ENCODE measurements around the gene DNAAF2.
"Not testable (repeated sequence)": the region's sequence is repeated elsewhere in the genome, so short reads cannot be mapped to it uniquely, and the experiment has no call there.

DNAAF2 gene, protein sequence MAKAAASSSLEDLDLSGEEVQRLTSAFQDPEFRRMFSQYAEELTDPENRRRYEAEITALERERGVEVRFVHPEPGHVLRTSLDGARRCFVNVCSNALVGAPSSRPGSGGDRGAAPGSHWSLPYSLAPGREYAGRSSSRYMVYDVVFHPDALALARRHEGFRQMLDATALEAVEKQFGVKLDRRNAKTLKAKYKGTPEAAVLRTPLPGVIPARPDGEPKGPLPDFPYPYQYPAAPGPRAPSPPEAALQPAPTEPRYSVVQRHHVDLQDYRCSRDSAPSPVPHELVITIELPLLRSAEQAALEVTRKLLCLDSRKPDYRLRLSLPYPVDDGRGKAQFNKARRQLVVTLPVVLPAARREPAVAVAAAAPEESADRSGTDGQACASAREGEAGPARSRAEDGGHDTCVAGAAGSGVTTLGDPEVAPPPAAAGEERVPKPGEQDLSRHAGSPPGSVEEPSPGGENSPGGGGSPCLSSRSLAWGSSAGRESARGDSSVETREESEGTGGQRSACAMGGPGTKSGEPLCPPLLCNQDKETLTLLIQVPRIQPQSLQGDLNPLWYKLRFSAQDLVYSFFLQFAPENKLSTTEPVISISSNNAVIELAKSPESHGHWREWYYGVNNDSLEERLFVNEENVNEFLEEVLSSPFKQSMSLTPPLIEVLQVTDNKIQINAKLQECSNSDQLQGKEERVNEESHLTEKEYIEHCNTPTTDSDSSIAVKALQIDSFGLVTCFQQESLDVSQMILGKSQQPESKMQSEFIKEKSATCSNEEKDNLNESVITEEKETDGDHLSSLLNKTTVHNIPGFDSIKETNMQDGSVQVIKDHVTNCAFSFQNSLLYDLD

DNA sequence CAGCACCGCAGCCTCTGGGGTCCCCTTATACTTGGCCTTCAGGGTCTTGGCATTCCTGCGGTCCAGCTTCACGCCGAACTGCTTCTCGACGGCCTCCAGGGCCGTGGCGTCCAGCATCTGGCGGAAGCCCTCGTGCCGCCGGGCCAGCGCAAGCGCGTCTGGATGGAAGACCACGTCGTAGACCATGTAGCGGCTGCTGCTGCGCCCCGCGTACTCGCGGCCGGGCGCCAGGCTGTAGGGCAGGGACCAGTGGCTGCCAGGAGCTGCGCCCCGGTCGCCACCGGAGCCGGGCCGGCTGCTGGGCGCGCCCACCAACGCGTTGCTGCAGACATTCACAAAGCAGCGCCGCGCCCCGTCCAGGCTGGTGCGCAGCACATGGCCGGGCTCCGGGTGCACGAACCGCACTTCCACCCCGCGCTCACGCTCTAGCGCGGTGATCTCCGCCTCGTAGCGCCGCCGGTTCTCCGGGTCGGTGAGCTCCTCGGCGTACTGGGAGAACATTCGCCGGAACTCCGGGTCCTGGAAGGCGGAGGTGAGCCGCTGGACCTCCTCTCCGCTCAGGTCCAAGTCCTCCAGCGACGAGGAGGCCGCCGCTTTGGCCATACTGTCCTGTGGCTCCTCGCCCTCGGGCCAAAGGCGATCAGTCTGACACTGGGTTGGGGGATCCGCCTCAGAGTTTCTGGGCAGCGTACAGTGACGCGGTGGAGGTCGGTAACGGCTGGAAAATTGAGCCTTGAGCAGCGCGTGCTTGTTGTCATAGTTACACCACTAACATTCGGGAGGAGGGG lies at the start of gene DNAAF2:
TSS of gene DNAAF2 (minus strand) at position 698 of the 788 bp plus-strand sequence. CDS start at position 603, 95 bp downstream.
- peak; percentile 75 for DNase-seq

DNA sequence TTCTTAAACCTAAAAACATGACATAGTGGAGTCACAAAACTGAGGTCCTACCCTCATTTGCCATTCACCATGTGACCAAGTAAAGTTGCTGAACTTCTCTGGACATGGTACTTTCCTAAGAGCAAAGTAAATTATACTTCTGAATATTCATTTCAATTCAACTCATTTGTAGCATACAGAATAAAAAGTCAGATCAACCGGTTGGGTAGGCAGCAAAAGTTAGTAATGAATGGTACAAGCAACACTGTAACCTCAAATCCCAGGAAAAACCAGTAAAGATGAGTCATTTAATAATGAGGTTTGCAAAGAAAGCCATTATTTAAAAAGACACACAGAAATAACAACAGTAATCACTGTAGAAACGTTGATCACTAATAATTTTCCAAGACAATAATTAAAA lies 44.2 kb upstream of the DNAAF2 start:
- no peak for DNase-seq

DNA sequence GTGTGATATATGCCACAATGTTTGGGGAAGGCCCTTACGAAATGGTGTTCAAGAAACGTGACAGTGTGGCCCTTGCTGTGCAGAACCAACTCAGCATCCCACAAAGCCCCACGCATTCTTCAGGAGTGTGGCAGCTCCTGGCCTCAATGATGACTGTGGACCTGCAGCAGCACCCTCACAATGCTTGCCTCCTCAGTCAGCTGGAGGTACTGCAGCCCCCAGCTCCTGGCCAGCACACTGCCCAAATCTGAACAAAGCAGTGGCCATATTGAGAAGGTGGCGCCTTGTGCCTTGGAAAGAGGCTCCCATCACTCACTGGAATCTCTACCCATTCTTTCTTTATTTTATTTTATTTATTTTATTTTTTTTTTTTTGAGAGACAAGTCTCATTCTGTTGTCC lies 42.6 kb upstream of the DNAAF2 start:
- no peak for DNase-seq

DNA sequence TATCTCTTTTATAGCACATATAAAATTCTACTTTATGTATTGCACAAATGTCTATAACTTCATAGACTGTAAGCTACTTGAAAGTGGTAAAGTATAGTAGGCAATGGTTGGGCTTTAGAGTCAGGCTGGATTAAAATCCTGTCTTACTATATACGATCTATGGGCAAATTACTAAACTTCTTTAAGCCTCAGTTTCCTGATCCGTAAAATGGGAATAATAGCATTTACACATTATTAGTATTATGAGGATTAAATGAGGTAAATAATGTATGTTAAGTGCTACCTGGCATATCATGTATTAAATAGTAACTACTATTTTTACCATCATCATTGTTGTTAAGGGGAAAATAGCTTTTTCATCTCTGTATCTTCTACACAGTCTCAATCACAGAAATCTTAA lies 38.5 kb upstream of the DNAAF2 start:
- no peak for DNase-seq

DNA sequence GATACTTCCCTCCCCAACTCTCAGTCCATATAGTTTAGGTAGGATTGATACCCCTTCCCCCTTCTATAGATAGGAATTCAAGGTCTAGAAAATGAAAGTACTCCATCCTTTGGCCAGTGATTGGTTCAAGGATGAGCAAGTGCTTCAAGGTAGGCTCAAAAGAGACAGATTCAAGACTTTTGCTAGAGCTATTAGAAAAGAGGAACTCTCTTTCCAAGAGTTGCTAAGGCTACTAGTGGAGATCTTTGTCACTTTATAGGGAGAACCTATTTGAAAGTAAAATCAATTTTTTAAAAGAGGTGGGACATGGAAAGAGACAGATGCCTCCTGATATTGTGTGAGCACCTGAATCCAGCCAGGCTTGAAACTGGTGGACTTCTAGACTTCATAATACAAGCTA lies 35.4 kb upstream of the DNAAF2 start:
- no peak for DNase-seq

DNA sequence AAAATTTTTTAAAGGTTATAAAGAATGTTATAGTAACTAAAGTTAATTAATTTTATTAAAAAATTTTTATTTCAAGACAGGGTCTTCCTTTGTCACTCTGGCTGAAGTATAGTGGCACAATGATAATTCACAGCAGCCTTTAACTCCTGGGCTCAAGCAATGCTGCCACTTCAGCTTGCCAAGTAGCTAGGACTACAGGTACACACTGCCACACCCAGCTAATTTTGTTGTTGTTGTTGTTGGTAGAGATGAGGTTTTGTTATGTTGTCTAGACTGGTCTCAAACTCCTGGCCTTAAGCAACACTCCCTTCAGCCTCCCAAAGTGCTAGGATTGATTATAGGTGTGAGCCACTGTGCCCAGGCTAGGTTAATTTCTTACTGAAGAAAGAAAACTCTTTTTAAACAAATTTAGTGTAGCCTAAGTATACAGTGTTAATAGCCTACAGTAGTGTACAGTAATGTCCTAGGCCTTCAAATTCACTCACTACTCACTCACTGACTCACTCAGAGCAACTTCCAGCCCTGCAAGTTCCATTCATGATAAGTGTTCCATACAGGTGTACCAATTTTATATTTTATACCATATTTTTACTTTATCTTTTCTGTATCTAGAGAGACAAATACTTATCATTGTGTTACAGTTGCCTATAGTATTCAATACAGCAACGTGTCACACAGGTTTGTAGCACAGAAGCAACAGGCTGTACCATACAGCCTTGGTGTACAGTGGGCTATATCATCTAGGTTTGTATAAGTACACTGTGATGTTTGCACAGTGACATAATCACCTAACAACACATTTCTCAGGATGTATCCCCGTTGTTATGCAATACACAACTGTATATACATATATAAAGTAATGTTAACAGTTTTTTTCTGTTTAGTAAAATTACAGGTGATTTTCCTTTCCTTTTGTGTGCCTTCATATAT lies 24.7 kb upstream of the DNAAF2 start:
- DNase-seq: no peak

DNA sequence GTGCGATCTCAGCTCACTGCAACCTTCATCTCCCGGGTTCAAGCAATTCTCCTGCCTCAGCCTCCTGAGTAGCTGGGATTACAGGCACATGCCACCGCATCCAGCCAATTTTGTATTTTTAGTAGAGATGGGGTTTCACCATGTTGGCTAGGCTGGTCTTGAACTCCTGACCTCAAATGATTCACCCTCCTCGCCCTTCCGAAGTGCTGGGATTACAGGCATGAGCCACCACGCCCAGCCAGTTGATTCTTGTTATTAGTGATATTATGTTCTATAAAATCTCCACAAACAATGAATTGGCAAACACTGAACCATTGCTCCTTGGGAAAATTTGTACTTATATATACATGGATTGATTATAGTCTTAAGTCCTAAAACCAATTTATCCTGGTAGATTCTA lies 22.5 kb upstream of the DNAAF2 start:
- DNase-seq: not testable (repeated sequence)

DNA sequence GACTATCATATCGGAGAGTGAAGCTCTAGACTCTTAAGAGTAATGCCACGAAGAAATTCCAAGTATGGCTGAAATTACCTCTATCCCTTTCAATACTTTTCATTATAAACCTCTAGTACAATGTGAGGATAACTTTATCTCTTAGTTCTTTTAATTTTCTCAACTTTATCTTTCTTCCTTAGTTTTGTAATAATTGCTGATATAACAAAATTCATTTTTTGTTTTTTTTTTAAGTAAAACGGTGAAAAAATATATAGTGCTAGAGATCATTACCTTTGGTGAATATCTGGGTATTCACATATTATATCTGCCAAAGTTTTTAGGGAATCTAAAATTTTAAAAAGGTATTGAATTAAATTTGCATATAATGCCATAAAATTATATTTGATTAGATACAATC lies 19.5 kb upstream of the DNAAF2 start:
- DNase-seq: no peak

DNA sequence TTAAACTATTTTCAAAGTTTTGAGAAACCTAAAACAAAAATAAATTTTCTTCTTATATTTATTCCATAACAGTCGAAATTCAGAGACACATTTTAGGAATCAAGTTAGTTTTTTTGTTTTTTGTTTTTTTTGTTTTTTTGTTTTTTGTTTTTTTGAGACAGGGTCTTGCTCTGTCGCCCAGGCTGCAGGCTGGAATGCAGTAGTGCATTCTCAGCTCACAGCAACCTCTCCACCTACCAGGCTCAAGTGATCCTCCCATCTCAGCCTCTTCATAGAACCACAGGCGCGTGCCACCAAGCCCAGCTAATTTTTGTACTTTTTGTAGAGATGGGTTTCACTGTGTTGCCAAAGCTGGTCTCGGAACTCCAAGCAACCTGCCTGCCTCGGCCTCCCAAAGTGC lies 18.5 kb upstream of the DNAAF2 start:
- no peak for DNase-seq

DNA sequence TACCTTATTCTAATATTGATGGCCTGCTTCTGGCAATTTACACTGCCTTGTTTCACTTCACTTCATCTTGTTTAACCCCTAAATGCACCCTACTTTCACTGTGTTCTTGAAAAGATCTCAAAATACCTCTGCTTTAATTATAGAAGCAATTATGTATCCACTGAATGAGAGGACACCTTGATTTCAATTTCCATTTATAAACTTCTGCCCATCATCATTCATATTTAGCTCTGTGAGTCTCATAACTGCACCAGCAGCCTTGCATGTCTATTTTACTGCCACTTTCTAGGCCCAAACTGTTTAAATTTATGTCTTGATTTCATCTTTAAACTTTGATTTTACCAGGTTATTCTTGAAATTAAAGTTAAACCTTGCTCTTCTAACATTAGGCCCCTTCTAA lies 7.1 kb upstream of the DNAAF2 start:
- no peak for DNase-seq

DNA sequence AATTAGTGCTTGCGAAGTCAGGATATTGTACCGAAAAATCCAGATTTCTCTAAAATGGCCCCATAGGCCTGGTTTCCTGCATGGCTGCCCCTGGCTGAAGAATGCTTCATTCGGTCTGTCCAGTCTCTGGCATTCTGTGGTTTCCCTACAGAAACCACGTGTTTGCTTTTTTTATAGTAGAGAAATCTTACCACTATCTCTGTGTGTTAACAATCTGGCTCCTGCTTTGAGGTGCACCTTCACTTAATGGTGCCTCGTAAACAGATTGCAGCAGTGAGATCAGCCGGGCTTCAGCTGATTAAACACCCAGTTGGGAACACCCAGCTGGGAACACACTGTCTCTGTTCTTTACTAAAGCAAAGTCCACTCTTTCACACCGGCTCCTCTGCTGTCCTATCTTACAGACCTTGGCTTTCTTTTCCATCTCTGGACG lies 6.7 kb upstream of the DNAAF2 start:
- no peak for DNase-seq

DNA sequence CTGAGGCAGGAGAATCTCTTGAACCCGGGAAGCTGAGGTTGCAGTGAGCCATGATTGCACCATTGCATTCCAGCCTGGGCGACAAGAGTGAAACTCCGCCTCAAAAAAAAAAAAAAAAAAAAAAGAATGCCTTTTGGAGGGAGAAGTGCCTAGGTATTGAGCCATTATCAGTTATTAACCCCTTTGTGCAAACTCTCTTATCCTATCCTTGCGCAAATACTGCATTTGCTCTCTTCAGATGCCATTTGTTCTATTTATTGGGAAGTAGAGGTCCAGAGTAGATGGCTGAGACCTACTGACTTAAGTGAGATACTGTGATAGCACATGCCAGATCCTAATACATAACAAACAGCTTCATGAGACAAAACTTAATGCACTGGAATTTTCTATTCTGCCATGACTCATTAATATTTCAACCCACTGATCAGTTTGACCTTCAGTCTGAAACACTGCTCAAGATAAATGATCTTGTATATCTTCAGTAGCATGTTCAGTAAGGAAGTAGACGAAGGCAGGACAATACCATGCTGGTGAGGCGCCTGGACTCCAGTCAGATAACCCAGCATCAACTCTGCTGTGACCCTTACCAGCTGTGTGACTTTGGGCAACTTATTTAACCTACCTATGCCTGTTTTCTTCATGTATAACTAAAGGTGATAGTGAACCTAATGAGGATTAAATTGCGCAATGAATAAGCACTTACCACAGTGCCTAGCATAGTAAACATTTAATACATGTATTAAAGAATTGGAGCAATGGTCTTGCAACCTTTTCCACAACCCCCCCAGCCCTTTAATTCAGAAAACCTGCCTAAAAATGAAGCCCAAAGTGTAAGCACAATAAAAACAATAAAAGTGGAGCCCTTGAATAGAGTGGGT lies 5.7 kb upstream of the DNAAF2 start:
- DNase-seq: no peak

DNA sequence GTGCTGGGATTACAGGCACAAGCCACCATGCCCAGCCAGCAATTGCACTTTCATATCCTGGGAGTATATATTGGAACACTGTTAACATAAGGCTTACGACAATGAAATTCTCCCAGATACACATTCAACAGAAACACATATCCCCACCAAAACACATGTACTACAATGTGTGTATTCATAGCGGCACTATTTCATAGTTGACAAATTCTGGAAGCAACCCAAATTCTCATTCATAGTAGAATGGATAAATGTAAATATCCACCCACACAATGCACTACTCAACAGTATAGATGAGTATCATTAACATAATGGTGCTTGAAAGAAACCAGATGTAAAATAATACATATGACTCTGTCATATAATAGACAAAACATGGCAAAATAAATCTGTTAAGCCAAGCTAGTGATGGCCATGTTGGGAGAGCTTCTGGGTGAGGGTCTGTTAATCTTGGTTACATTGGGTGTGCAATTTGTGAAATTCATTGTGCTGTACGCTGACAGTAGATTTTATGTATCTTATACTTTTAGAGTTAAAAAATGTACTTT lies 2.6 kb upstream of the DNAAF2 start:
- DNase-seq: no peak

DNA sequence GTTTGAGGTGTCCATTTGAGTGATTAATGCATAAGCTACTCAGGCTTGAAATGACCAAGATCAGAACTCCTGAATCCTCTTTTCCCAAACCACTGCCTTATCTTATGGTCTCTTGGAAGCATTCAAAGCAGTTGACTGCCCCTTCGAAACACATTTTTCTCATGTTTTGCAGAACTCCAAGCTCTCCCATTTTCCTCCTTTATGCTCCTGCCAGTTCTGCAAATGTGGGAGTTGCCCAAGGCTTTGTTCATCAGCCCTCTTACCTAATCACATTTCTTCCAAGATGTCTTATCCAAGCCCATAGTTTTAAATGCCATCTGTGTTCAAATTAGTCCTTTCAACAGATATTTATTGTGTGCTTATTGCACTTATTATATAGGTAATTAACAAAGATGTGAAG lies 1.8 kb upstream of the DNAAF2 start:
- no peak for DNase-seq

DNA sequence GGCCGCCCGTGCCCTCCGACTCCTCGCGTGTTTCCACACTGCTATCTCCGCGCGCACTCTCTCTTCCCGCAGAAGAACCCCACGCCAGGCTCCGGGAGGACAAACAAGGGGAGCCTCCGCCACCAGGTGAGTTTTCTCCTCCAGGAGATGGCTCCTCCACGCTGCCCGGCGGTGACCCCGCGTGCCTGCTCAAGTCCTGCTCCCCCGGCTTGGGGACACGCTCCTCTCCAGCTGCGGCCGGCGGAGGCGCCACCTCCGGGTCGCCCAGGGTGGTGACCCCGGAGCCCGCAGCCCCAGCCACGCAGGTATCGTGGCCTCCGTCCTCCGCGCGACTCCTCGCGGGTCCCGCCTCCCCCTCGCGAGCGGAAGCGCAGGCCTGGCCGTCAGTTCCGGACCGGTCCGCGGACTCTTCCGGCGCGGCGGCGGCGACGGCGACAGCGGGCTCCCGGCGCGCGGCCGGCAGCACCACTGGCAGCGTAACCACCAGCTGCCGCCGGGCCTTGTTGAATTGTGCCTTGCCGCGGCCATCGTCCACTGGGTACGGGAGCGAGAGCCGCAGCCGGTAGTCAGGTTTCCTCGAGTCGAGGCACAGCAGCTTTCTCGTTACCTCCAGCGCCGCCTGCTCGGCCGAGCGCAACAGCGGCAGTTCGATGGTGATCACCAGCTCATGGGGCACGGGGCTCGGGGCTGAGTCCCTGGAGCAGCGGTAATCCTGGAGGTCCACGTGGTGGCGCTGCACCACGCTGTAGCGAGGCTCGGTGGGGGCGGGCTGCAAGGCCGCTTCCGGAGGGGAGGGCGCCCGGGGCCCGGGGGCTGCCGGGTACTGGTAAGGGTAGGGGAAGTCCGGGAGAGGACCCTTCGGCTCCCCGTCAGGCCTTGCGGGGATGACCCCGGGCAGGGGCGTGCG lies 1.2 kb downstream of the DNAAF2 start:
- DNase-seq: peak; percentile 91

DNA sequence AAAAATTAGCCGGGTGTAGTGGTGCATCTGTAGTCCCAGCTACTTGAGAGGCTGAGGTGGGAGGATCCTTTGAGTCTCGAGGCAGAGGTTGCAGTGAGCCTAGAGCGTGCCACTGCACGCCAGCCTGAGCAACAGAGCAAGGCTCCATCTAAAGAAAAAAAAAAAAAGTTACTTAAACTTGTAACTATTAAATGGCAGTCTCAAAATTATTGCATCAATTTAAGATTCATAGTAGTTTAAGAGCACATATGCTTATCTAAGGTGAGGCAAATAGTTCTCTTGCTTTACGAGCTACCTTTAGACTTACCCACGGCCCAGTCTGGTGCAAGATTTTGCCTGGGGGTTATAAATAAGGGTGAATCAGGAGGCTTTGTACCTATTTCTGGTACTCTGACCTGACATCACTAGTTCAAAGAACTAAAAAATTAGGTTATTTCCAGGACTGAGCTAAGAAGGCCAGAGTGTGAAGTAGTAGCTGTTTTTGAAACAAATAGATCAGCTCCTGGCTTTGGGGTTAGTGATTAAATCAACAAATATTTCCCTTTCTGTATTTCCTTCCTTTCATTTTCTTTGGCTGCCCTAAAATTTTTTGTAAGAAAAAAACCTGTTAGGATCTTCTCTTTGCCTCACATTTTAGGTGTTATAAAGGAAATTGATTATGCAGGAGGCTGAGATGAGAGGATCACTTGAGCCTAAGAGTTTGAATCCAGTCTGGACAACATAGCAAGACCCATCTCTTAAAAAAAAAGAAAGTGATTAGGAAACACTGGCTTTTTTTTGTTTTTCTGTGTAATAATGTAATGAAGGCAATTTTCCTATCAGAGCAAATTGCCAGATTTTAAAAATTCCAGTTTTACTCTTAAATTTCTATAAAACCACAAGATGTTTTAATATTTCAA lies 10.9 kb downstream of the DNAAF2 start:
- no peak for DNase-seq

DNA sequence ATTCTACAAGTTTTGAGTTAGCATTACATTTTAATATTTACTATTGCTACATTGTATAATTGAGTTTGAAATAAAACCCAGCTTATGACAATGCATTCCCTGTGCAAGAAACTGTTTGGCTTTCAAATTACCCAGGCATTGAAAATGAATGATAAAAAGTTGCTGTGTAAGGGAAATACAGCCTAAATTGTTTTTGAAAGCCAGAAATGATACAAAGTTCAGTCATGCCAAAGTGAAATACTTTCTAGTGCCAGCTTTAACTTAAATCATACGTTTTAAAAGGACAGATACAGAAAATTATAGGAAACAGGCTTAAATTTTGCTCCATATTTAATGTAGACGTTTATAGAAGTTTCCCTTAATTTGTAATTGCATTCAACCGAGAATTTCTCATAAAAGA lies 11.7 kb downstream of the DNAAF2 start:
- DNase-seq: no peak

DNA sequence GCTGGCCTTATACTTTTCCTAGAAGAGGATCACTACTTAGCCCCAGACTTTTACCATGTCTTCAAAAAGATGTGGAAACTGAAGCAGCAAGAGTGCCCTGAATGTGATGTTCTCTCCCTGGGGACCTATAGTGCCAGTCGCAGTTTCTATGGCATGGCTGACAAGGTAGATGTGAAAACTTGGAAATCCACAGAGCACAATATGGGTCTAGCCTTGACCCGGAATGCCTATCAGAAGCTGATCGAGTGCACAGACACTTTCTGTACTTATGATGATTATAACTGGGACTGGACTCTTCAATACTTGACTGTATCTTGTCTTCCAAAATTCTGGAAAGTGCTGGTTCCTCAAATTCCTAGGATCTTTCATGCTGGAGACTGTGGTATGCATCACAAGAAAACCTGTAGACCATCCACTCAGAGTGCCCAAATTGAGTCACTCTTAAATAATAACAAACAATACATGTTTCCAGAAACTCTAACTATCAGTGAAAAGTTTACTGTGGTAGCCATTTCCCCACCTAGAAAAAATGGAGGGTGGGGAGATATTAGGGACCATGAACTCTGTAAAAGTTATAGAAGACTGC lies 12.9 kb downstream of the DNAAF2 start:
- DNase-seq: no peak

Measured in activated T-cell treated with anti-CD3 and anti-CD28 coated beads, Interleukin-2, amount 50 U/mL, for 1 hour (primary cell).